BJ (cell line): ENCODE data around the gene TRABD. TPM values are rescaled to one million over a fixed set of nuclear protein-coding genes. Genes with fewer than 3 reads are reported as not detected.

ENCODE experiments used
- CTCF ChIA-PET: fragments of 350-600 bp; formaldehyde crosslinking; extraction: SDS; loops from one replicate; lab custom pipeline; 2021; ENCODE audit warnings: antibody characterized with exemption, inconsistent platforms; lab: Yijun Ruan, JAX
- POLR2A ChIA-PET: fragments of 300-600 bp; sonication (Branson Sonifier 250); formaldehyde crosslinking; extraction: SDS; loops from one replicate; lab custom pipeline; 2021; ENCODE audit warnings: antibody characterized with exemption; lab: Charles Lee
- DNase-seq: peaks from one replicate; pipeline ENCODE4 v3.0.0-alpha.2; 2011; ENCODE audit warnings: low read depth
- H3K27me3 ChIP-seq: 2 replicates; pipeline ENCODE4 v1.6.0; 2011; ENCODE audit warnings: low read length; ENCODE audit not compliant: control insufficient read depth, insufficient read depth
- H3K36me3 ChIP-seq: 2 replicates; pipeline ENCODE4 v1.5.1; 2011; ENCODE audit warnings: low read length; ENCODE audit not compliant: control insufficient read depth, insufficient read depth
- H3K4me3 ChIP-seq: 2 replicates; pipeline ENCODE4 v1.5.1; 2011; ENCODE audit warnings: low read depth, mild to moderate bottlenecking, control low read depth, low read length
- polyA plus RNA-seq: library from polyadenylated mRNA; depleted of rRNA; stranded (reverse); fragments of >200 nt; gene quantifications from 2 replicates; pipeline ENCODE4 v1.2.3, GENCODE V29; 2011
- TF ChIP-seq, protein P1 (sequence below): IDR thresholded peaks from 2 replicates; pipeline ENCODE4 v1.5.1; 2011; ENCODE audit warnings: low read depth, mild to moderate bottlenecking, control low read depth, inconsistent platforms, low read length, moderate library complexity; ENCODE audit not compliant: insufficient read depth

Gene TRABD
- polyA plus RNA-seq, 1 experiment = 31.5 TPM

DNA sequence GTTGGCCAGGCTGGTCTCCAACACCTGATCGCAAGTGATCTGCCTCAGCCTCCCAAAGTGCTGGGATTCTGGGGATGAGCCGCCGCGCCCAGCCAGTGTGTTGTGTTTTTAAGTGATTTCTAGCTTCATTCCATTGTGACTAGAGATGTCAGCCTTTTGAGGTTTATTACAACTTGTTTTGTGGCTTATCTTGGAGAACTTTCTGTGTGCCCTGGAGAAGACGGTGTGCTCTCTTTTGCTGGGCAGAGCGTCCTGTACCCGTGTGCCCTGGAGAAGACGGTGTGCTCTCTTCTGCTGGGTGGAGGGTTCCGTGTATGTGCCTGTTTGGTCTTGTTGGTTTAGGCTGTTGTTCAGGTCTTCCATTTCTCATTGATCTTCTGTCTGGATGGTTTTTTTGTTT lies 27.6 kb downstream of the TRABD start:
- POLR2A ChIA-PET = no interaction called here
- CTCF ChIA-PET = interaction anchor here (1.1 kb wide), 1 partner anchor 283 kb away, joined by 3 read pairs; no protein-coding TSS in a partner anchor

GRCh38 chr22:50215297-50216054 lies 29.8 kb downstream of the TRABD start:
- ChIA-PET CTCF (interaction anchor here (0.7 to 2.9 kb wide), 3 partner anchors 9 to 21 kb away, joined by 3 to 10 read pairs (median 3); no protein-coding TSS in a partner anchor), POLR2A (no interaction called here)
- Histone ChIP-seq H3K27me3 (no peaks in the 10 kb centered on the region), H3K4me3 (no peak overlapping the region), H3K36me3 (peaks cover 53% of the 10 kb centered on the region)
- no peak for DNase-seq
- TF ChIP-seq, protein P1, sequence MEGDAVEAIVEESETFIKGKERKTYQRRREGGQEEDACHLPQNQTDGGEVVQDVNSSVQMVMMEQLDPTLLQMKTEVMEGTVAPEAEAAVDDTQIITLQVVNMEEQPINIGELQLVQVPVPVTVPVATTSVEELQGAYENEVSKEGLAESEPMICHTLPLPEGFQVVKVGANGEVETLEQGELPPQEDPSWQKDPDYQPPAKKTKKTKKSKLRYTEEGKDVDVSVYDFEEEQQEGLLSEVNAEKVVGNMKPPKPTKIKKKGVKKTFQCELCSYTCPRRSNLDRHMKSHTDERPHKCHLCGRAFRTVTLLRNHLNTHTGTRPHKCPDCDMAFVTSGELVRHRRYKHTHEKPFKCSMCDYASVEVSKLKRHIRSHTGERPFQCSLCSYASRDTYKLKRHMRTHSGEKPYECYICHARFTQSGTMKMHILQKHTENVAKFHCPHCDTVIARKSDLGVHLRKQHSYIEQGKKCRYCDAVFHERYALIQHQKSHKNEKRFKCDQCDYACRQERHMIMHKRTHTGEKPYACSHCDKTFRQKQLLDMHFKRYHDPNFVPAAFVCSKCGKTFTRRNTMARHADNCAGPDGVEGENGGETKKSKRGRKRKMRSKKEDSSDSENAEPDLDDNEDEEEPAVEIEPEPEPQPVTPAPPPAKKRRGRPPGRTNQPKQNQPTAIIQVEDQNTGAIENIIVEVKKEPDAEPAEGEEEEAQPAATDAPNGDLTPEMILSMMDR = no peak

More for the DNA sequence above, 27.6 kb downstream of the TRABD start:
- DNase-seq = no peak
- Histone ChIP-seq H3K4me3 (no peak overlapping the region), H3K27me3 (no peaks in the 10 kb centered on the region), H3K36me3 (peaks cover 46% of the 10 kb centered on the region)
- TF ChIP-seq, protein P1 = no peak

DNA sequence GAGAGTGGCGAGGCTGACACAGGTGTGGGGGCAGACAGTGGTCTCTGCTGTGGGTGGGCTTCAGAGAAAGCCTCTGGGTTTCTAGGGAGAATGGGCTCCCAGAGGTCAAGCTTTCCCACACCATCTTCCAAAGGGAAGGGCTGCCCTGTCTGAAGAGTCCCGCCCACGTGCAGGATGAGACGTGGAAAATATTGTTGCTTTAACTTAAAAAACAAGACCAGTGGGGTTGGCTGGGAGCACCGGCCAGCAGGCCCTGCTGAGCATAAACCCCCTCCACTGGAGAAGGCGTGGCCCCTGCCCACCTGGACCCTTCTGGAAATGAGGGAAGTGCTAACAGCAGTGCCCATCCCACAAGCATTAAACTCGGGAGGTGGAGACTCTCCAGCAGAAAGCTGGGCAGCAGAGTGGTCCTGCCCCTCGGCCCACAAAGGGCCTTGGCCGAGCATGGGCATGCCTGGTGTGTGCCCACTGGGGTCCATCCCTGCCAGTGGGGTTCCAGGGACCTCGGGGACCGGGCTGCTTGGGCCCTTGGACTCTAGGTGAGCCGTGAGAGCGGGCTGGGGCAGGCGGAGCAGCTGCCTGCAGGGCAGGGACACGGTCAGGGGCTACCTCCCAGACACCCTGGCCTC lies 30.5 kb downstream of the TRABD start:
- no peak for DNase-seq
- CTCF ChIA-PET = interaction anchor here (0.7 to 2.9 kb wide), 3 partner anchors 8 to 20 kb away, joined by 3 to 10 read pairs (median 3); no protein-coding TSS in a partner anchor
- TF ChIP-seq, protein P1 = no peak
- Histone ChIP-seq H3K27me3 (no peaks in the 10 kb centered on the region), H3K36me3 (peaks cover 53% of the 10 kb centered on the region), H3K4me3 (no peak overlapping the region)
- POLR2A ChIA-PET = no interaction called here

GRCh38 chr22:50216684-50217520 lies 31.2 kb downstream of the TRABD start:
- peaks cover 54% of the 10 kb centered on the region for H3K36me3 ChIP-seq
- ChIA-PET POLR2A (no interaction called here), CTCF (interaction anchor here (2.9 kb wide), 1 partner anchor 11 kb away, joined by 10 read pairs; no protein-coding TSS in a partner anchor)
- TF ChIP-seq, protein P1 = no peak
- no peaks in the 10 kb centered on the region for H3K27me3 ChIP-seq
- DNase-seq = no peak
- H3K4me3 ChIP-seq = no peak overlapping the region
